ENCODE results near the gene MAPK8IP3. TPM values are rescaled to one million over a fixed set of nuclear protein-coding genes. Genes with fewer than 3 reads are reported as not detected.
"Not testable (repeated sequence)": the region's sequence is repeated elsewhere in the genome, so short reads cannot be mapped to it uniquely, and the experiment has no call there.

The MAPK8IP3 gene
- polyA plus RNA-seq, 1 donor = 68.6 TPM

DNA sequence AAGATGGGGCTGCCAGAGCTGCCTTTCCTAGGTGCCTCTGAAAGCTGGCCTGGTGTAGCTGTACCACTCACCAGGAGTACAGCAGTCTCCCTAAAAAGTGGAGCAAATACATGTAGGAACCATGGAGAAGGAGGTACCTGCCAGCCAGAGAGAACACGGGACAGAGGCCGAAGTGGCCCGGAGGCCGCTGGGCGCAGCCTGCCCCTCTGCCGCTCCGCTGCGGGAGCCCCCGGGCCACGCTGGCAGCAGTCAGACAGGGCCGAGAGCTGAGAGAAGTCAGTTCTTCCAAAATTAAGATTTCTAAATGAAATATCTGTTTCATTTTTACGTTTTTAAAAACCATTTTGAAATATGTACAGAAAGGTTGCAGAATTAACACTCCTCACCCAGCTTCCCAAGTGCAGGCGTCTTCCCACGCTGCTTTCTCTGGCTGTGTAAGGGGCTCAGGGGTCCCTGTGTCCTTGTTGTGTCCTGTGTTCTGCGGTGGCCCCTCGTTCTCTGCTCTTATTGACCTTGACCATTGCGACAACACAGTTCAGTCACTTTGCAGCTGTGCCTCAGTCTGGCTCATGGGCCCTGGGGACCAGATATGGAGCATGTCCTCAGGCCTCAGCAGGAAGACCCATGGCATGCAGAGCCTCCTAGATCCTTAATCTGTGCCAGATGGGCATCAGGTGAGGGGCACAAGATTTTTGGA is 5.0 kb downstream of the MAPK8IP3 start:
- no peak for DNase-seq

DNA sequence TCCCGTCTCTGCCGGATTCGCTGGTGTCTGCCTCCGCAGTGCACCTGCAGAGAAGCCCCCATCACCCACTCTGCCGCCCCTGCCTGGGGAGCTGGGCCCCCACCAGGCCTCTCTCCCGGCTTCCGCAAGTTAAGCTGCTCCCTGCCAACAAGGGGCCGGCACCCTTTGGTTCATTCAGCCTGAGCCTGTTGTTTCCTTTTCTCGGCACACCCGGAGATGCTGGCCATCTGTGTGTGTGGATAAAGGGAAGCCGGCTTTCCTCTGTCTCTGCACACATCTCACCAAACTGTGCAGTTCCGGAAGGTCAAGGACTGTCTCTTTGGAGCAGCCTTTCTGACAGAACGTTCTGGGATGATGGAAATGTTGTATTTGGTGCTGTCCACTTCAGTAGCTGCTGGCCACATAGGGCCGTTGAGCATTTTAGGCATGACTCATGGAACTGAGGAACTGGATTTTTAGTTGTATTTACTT is 6.8 kb downstream of the MAPK8IP3 start:
- no peak for DNase-seq

GRCh38 chr16:1713331-1713730 is 7.3 kb downstream of the MAPK8IP3 start:
- no peak for DNase-seq

GRCh38 chr16:1713933-1714332 is 7.9 kb downstream of the MAPK8IP3 start:
- DNase-seq = peak; percentile 18

GRCh38 chr16:1715220-1715619 is 9.2 kb downstream of the MAPK8IP3 start:
- no peak for DNase-seq

DNA sequence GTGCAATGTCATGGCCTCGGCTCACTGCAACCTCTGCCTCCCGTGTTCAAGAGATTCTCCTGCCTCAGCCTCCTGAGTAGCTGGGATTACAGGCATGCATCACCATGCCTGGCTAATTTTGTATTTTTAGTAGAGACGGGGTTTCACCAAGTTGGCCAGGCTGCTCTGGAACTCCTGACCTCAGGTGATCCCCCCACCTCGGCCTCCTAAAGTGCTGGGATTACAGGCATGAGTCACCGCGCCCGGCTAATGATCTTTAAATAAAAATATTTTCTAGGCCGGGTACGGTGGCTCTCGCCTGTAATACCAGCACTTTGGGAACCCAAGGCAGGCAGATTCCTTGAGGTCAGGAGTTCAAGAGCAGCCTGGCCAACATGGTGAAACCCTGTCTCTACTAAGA is 12.2 kb downstream of the MAPK8IP3 start:
- DNase-seq = not testable (repeated sequence)

DNA sequence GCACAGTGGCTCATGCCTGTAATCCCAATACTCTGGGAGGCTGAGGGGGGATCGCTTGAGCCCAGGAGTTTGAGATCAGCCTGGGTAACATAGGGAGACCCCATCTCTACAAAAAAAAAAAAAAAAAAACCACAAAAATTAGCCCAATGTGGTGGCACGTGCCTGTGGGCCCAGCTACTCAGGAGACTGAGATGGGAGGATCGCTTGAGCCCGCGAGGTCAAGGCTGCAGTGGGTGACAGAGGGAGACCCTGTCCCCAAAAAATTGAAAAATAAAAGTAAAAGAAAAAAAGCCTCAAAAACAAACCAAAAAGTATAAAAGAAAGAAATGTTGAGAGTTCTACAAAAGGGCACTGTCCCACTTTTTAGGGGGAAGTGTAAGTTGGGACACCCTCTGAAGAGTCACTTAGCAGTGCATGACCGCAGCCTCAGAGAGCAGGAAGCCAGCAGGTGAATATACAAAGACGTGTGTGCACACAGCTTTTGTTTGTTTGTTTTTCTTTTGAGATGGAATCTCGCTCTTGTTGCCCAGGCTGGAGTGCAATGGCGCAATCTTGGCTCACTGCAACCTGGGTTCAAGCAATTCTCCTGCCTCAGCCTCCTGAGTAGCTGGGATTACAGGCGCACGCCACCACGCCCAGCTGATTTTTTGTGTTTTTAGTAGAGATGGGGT is 13.7 kb downstream of the MAPK8IP3 start:
- not testable (repeated sequence) for DNase-seq

DNA sequence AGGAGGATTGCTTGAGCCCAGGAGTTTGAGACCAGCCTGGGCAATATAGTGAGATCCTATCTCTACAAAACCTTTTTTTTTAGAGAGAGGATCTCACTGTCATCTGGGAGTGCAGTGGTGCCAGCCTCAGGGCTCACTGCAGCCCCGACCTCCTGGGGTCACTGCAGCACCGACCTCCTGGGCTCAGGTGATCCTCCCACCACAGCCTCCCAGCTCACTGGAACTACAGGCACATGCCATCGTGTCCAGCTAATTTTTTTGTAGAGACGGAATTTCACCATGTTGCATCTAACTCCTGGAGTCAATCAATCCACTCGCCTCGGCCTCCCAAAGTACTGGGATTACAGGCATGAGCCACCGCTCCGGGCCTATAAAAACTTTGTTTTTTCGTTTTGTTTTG is 15.4 kb downstream of the MAPK8IP3 start:
- no peak for DNase-seq

GRCh38 chr16:1723450-1724147 is 17.6 kb downstream of the MAPK8IP3 start:
- DNase-seq = peak; percentile 7

DNA sequence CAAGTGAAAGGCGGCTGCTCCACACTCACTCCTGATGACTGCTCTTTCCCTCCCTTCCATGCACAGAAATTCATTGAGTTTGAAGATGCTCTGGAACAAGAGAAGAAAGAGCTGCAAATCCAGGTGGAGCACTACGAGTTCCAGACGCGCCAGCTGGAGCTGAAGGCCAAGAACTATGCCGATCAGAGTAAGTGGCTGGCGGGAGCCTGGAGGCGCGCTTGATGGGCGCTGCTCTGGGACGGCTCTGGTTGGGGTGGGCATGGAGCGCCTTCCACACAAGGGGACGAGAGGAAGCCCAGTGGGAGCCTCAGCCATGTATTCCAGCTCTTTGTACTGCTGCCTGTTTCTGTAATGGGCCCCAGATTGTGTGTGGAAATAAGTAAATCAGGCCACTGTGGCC is 18.5 kb downstream of the MAPK8IP3 start:
- no peak for DNase-seq

DNA sequence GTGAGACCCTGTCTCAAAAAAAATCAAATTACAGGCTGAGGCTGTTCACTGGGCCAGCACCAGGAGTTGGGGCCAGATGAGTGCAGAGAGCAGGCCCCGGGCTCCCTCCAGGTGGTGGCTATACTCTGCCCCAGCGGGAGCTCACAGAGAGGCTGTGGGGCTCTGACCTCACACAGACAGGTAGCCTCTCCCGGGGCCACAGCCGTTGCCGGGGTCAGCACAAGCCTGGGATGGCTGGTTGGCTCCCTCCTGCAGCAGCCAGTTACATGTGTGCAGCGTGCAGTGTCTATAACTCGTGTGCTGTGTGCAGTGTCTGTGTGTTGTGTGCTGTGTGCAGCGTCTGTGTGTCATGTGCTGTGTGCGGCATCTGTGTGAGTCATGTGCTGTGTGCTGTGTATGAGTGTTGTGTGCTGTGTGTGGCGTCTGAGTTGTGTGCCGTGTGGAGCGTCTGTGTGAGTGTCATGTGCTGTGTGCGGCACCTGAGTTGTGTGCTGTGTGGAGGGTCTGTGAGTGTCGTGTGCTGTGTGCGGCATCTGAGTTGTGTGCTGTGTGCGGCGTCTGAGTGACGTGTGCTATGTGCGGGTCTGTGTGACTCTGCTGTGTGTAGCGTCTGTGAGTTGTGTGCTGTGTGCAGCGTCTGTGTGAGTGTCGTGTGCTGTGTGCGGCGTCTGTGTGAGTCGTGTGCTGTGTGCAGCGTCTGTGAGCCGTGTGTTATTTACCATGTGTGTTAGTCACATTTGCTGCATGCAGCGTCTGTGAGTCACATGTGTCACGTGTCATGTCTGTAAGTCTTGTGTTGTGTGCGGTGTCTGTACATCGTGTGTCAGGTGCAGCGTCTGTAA is 20.9 kb downstream of the MAPK8IP3 start:
- DNase-seq = no peak

GRCh38 chr16:1727651-1728624 is 21.9 kb downstream of the MAPK8IP3 start:
- no peak for DNase-seq

- DNase-seq = no peak
These were observed 23.0 kb downstream of the MAPK8IP3 start for GRCh38 chr16:1729026-1729425.

GRCh38 chr16:1729445-1729844 is 23.4 kb downstream of the MAPK8IP3 start:
- no peak for DNase-seq

DNA sequence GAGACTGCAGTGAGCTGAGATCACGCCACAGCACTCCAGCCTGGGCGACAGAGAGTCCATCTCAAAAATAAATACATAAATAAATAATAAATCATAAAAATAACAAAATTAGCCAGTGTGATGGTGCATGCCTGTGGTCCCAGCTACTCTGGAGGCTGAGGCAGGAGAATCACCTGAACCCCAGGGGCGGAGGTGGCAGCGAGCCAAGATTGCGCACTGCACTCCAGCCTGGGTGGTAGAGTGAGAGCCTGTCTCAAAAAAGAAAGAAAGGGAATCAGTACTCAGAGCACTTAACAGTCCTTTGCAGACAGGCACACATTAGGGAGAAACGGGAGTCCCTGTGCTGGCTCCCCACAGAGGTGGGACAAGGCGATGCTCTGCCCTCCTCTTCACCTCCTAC is 25.1 kb downstream of the MAPK8IP3 start:
- DNase-seq = no peak

GRCh38 chr16:1731603-1732002 is 25.6 kb downstream of the MAPK8IP3 start:
- DNase-seq = no peak

DNA sequence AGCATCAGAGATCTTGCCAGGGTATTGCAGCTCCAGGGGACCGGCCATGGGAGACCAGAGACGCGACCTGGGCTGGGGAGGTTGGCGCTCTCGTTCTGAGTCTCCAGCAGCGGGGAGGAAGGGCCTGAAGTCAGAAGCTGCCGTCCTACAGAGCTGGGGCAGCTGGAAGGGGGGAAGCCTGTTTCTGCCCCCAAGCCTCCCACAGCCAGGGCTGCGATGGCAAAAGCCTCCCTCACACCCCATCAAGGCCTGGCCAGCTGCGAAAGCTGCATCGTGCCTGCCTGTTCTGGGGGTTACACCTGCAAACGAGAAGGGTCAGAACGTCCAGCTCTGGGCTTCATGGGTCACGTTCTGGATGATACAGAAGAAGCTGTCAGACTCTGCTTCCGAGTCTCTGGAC is 26.1 kb downstream of the MAPK8IP3 start:
- no peak for DNase-seq

- not testable (repeated sequence) for DNase-seq
These were observed 26.6 kb downstream of the MAPK8IP3 start for GRCh38 chr16:1732551-1732987.

DNA sequence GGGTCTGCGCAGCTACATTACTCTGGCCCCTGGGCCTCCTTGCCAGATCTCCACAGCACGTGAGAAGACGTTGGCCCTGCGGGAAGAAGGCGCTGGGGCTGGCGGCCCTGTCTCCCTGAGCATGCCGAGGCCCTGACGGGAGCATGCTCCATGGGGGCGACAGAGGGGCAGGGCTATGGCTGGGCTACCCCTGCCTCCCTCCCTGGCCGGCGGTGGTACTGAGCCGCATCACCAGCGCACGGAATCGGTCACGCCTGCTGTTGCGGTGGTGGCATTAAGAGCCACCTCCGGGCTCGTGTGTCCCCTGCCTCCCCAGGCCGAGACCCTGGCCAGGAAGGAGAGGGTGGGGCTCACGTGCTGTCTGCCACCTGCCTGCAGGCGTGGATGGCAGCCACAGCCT is 28.1 kb downstream of the MAPK8IP3 start:
- DNase-seq = no peak

GRCh38 chr16:1734816-1735215 is 28.8 kb downstream of the MAPK8IP3 start:
- DNase-seq = no peak

DNA sequence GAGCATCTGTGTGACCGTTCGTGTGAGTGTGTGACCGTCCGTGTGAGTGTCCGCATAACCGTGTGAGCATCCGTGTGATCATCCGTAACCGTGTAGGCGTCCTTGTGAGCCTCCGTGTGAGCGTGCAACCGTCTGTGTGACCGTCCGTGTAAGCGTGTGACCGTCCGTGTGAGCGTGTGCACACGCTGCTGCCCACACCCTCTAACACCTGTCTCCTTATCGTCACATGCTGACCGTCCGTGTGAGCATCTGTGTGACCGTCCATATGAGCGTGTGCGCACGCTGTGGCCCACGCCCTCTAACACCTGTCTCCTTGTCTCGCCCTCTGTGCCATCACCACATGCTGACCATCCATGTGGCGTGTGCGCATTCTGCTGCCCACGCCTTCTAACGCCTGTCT is 34.2 kb downstream of the MAPK8IP3 start:
- DNase-seq = no peak

All from left kidney (tissue), 2 donors.